Uterus (tissue), 4 donors: ENCODE results near the gene ITSN1. TPM values are rescaled to one million over a fixed set of nuclear protein-coding genes. Genes with fewer than 3 reads are reported as not detected.
"Not testable (repeated sequence)": the region's sequence is repeated elsewhere in the genome, so short reads cannot be mapped to it uniquely, and the experiment has no call there.

ENCODE experiments used
- DNase-seq, 2 donors: peaks; one replicate each; pipeline ENCODE4 v3.0.0-alpha.2; 2019 to 2020
- H3K27ac ChIP-seq, 2 donors: fragments of 200-600 bp; sonication (generic); 1 replicate in 1 of 2; 2 replicates in 1 of 2; pipeline ENCODE4 v1.5.1; 2016 to 2018
- H3K27me3 ChIP-seq, 2 donors: fragments of 200-600 bp; sonication (generic); one replicate each; pipeline ENCODE4 v1.5.1; 2018 to 2019; ENCODE audit warnings: control low read depth in 1 of 2
- H3K36me3 ChIP-seq, 2 donors: fragments of 200-600 bp; sonication (generic); one replicate each; pipeline ENCODE4 v1.5.1; 2019; ENCODE audit warnings: control low read depth in 1 of 2
- H3K4me1 ChIP-seq, 2 donors: fragments of 200-600 bp; sonication (generic); one replicate each; pipeline ENCODE4 v1.5.1; 2018 to 2019; ENCODE audit warnings: control low read depth in 1 of 2
- H3K4me3 ChIP-seq, 2 donors: fragments of 200-600 bp; sonication (generic); 1 replicate in 1 of 2; 2 replicates in 1 of 2; pipeline ENCODE4 v1.5.1; 2018 to 2019; ENCODE audit warnings: mild to moderate bottlenecking in 1 of 2
- H3K9me3 ChIP-seq, 2 donors: fragments of 200-600 bp; sonication (generic); one replicate each; pipeline ENCODE4 v1.5.1; 2019; ENCODE audit warnings: control low read depth in 1 of 2
- POLR2A ChIP-seq, 2 donors: fragments of 450-650 bp; IDR thresholded peaks; one replicate each; pipeline ENCODE4 v1.6.1; 2016; ENCODE audit warnings: antibody characterized with exemption in 2 of 2, mild to moderate bottlenecking in 1 of 2, moderate library complexity in 1 of 2
- intact Hi-C: fragments of 100-400 bp; cut with DNase I; formaldehyde crosslinking; loops from one replicate; pipeline ENCODE4 v1.15.1; 2023; ENCODE audit warnings: low total_unique reads
- total RNA-seq, 4 donors: library from RNA; depleted of rRNA in 3 of 4; stranded (reverse); fragments of >200 nt in 3 of 4; gene quantifications; one replicate each; pipeline versions ENCODE4 v1.1.0 to v1.2.4, GENCODE V29; 2014 to 2023
- TF ChIP-seq, protein P1 (sequence below), 4 experiments: fragments of 200-600 bp in 2 of 4; fragments of 450-650 bp in 2 of 4; sonication (generic) in 2 of 4; IDR thresholded peaks; one replicate each; pipeline ENCODE4 v1.5.1; 2016 to 2019; ENCODE audit warnings: antibody characterized with exemption in 4 of 4, mild to moderate bottlenecking in 2 of 4, moderate library complexity in 1 of 4
- donor health status: DM: yes; HTN: yes; CAD: no.

The ITSN1 gene
- total RNA-seq, 4 donors from 2014 or later = 21.8 to 77.4 (median 48.1) TPM

DNA sequence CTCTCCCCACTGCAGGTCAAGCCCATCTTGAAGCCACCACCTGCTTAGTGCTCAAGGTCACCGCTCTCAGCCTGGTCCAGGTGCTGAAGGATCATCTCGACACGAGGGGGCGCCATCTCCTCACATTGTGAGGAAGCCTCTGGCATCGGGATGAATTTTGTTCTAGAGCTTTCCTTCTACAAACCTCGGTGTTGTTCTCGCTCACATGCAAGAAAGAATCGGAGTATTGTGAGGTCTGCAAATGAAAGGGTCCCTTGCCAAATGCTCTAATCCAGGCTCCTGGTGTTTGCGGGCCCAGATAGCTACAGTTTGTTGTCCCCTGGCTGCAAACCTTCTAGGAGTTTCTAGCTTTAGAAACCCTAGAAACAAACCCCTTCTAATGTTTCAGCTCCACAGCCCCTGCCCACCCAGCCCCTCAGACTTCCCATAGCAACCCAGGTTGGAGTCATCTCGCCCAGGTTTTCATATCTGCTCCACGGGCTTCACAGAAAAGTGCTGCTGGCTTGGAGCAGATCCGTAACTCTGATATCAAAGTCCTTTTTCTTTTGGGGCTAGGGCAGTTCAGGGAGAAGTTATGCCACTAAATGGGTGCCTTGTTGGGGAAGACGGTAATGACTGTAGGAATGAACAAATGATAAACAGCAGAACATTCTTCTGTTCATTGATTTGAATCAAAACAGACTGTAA lies 281.9 kb downstream of the ITSN1 start:
- H3K27me3 ChIP-seq = no peaks in the 10 kb centered on the region

DNA sequence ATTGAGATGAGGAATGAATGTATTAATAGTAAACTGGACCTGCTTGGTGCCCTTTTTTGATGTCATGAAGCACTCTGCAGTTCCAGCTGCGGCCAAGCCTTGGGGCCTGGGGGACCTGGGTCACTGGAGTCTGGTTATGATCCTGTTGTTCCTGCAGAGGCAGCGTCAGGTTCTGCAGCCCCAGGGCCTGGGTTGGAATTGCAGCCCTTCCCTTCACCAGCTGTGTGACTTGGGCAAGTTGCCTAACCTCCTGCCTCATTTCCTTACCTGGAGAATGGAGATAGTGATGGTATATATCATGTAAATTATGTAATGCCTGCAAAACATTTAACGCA lies 282.4 kb downstream of the ITSN1 start:
- no peak overlapping the region for H3K27ac ChIP-seq
- H3K36me3 ChIP-seq = no peaks in the 10 kb centered on the region
- DNase-seq = no peak
- H3K4me3 ChIP-seq = no peak overlapping the region
- H3K9me3 ChIP-seq = no peaks in the 10 kb centered on the region
- H3K4me1 ChIP-seq = no peaks in the 10 kb centered on the region
- intact Hi-C loops = no loop called here
- TF ChIP-seq, protein P1, sequence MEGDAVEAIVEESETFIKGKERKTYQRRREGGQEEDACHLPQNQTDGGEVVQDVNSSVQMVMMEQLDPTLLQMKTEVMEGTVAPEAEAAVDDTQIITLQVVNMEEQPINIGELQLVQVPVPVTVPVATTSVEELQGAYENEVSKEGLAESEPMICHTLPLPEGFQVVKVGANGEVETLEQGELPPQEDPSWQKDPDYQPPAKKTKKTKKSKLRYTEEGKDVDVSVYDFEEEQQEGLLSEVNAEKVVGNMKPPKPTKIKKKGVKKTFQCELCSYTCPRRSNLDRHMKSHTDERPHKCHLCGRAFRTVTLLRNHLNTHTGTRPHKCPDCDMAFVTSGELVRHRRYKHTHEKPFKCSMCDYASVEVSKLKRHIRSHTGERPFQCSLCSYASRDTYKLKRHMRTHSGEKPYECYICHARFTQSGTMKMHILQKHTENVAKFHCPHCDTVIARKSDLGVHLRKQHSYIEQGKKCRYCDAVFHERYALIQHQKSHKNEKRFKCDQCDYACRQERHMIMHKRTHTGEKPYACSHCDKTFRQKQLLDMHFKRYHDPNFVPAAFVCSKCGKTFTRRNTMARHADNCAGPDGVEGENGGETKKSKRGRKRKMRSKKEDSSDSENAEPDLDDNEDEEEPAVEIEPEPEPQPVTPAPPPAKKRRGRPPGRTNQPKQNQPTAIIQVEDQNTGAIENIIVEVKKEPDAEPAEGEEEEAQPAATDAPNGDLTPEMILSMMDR (IDR thresholded peaks at IDR 0.05) = no peak
- no peak for TF ChIP-seq POLR2A (IDR thresholded peaks at IDR 0.05)
- H3K27me3 ChIP-seq = no peaks in the 10 kb centered on the region

More for the DNA sequence above, 281.9 kb downstream of the ITSN1 start:
- intact Hi-C loops = no loop called here
- DNase-seq = peak; percentile 86 to 89
- no peak overlapping the region for H3K4me3 ChIP-seq
- H3K9me3 ChIP-seq = no peaks in the 10 kb centered on the region
- H3K27ac ChIP-seq = peak overlapping the region; percentile 14 to 74
- no peaks in the 10 kb centered on the region for H3K4me1 ChIP-seq
- TF ChIP-seq, protein P1 (IDR thresholded peaks at IDR 0.05) = peak; percentile 91 to 95 (median 92)
- TF ChIP-seq POLR2A (IDR thresholded peaks at IDR 0.05) = no peak
- no peaks in the 10 kb centered on the region for H3K36me3 ChIP-seq

DNA sequence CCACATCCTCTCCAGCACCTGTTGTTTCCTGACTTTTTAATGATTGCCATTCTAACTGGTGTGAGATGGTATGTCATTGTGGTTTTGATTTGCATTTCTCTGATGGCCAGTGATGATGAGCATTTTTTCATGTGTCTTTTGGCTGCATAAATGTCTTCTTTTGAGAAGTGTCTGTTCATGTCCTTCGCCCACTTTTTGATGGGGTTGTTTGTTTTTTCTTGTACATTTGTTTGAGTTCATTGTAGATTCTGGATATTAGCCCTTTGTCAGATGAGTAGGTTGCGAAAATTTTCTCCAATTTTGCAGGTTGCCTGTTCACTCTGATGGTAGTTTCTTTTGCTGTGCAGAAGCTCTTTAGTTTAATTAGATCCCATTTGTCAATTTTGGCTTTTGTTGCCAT lies 283.9 kb downstream of the ITSN1 start:
- H3K4me1 ChIP-seq, H3K27ac ChIP-seq, DNase-seq, H3K9me3 ChIP-seq, intact Hi-C loops, H3K4me3 ChIP-seq, H3K36me3 ChIP-seq, H3K27me3 ChIP-seq: not testable (repeated sequence)

DNA sequence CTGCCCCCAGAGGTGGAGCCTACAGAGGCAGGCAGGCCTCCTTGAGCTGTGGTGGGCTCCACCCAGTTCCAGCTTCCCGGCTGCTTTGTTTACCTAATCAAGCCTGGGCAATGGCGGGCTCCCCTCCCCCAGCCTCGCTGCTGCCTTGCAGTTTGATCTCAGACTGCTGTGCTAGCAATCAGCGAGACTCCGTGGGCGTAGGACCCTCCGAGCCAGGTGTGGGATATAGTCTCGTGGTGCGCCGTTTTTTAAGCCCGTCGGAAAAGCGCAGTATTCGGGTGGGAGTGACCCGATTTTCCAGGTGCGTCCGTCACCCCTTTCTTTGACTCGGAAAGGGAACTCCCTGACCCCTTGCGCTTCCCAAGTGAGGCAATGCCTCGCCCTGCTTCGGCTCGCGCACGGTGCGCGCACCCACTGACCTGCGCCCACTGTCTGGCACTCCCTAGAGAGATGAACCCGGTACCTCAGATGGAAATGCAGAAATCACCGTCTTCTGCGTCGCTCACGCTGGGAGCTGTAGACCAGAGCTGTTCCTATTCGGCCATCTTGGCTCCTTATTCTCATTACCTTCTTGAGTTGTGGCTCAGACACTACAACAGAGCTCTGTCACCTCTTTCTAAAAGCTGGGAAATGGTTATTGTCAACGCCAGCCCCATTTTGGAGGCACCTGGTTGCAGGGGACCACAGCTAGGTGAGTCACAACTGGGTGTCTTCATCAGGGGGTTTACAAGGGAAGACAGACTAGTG lies 288.9 kb downstream of the ITSN1 start:
- Histone ChIP-seq H3K4me3 (peak overlapping the region; percentile 30 to 32), H3K27ac (peak overlapping the region in 1 of 2 donors; percentile 51)
- intact Hi-C loops, H3K36me3 ChIP-seq, H3K4me1 ChIP-seq, H3K9me3 ChIP-seq, H3K27me3 ChIP-seq, DNase-seq: not testable (repeated sequence)

DNA sequence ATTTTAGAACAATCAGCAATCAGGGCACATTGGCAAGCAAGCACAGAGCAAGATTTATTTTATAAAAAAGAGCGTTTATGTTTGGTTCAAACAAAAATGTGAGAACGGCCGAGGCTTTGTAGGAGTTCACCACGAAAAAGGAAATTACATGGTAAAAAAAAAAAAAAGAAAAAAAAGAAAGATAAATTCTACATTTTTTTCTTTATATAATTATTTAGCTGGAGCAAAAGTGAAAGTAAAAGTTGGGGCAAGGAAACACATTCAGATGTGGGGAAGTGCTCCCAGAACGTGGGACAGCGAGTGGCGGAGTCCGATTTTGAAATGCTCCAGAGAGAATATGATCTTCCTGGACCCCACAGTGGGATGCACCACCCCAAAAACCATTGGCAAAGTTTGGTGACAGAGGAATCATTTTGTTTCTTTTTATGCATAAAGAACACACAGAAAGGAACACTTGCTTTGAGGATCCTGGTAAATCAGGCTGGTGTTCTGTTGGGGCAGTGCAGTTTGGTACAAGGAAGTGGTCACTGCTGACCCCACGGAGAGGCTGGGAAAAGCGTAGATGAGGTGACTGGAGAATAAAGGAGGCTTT lies 289.6 kb downstream of the ITSN1 start:
- H3K36me3 ChIP-seq = no peaks in the 10 kb centered on the region
- no peaks in the 10 kb centered on the region for H3K9me3 ChIP-seq
- no peak for TF ChIP-seq POLR2A (IDR thresholded peaks at IDR 0.05)
- TF ChIP-seq, protein P1 (IDR thresholded peaks at IDR 0.05) = no peak
- peak overlapping the region in 1 of 2 donors; percentile 51 for H3K27ac ChIP-seq
- no peaks in the 10 kb centered on the region for H3K4me1 ChIP-seq
- peak overlapping the region; percentile 30 to 32 for H3K4me3 ChIP-seq
- no peaks in the 10 kb centered on the region for H3K27me3 ChIP-seq
- intact Hi-C loops = no loop called here
- no peak for DNase-seq

DNA sequence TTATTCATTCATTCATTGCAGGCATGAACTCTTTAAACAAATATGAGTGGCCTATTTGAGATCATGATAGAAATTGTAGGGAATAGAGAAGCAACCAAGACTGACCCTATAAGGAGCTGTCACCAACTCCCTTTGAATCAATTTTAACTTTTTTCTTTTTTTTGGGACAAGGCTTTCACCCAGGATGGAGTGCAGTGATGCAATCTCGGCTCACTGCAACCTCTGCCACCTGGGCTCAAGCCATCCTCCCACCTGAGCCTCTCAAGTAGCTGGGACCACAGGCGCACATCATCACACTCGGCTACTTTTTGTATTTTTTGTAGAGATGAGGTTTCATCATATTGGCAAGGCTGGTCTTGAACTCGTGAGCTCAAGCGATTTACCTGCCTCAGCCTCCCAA lies 290.4 kb downstream of the ITSN1 start:
- H3K27ac ChIP-seq = peak overlapping the region in 1 of 2 donors; percentile 51
- TF ChIP-seq, protein P1 (IDR thresholded peaks at IDR 0.05) = no peak
- TF ChIP-seq POLR2A (IDR thresholded peaks at IDR 0.05) = no peak

More for the DNA sequence above, 290.4 kb downstream of the ITSN1 start:
- no peaks in the 10 kb centered on the region for H3K27me3 ChIP-seq
- no peaks in the 10 kb centered on the region for H3K4me1 ChIP-seq
- peak overlapping the region in 1 of 2 donors; percentile 32 for H3K4me3 ChIP-seq
- DNase-seq = no peak
- intact Hi-C loops = no loop called here
- no peaks in the 10 kb centered on the region for H3K9me3 ChIP-seq
- no peaks in the 10 kb centered on the region for H3K36me3 ChIP-seq
